Heart left ventricle (tissue), 16 donors: ENCODE data around the gene SIX1. TPM values are rescaled to one million over a fixed set of nuclear protein-coding genes. Genes with fewer than 3 reads are reported as not detected.

ENCODE experiments used
- ATAC-seq, 4 donors: fragments of 200-7000 bp; cut with Tn5 transposase; one replicate each; pipeline ENCODE4 v1.9.1; 2020 to 2022; ENCODE audit warnings: moderate library complexity in 4 of 4, mild to moderate bottlenecking in 3 of 4, moderate number of reproducible peaks in 1 of 4
- DNase-seq, 5 donors: peaks; one replicate each; pipeline ENCODE4 v3.0.0-alpha.2; 2020
- H3K27ac ChIP-seq, 12 donors: fragments of 200-600 bp; sonication (generic) in 4 of 12; one replicate each; pipeline versions ENCODE4 v1.5.0 to v1.8.0; 2016 to 2022; ENCODE audit warnings: mild to moderate bottlenecking in 2 of 12
- H3K27me3 ChIP-seq, 9 donors: fragments of 200-600 bp; sonication (generic) in 2 of 9; one replicate each; pipeline versions ENCODE4 v1.5.1 to v1.8.0; 2016 to 2022; ENCODE audit warnings: mild to moderate bottlenecking in 3 of 9
- H3K36me3 ChIP-seq, 9 donors: fragments of 200-600 bp; sonication (generic) in 2 of 9; one replicate each; pipeline versions ENCODE4 v1.5.0 to v1.8.0; 2018 to 2022; ENCODE audit warnings: mild to moderate bottlenecking in 2 of 9
- H3K4me1 ChIP-seq, 12 donors: fragments of 200-600 bp; sonication (generic) in 4 of 12; one replicate each; pipeline versions ENCODE4 v1.5.0 to v1.8.0; 2016 to 2022; ENCODE audit warnings: mild to moderate bottlenecking in 3 of 12
- H3K4me3 ChIP-seq, 12 donors: fragments of 200-600 bp; sonication (generic) in 4 of 12; one replicate each; pipeline versions ENCODE4 v1.5.0 to v1.8.0; 2017 to 2022; ENCODE audit warnings: mild to moderate bottlenecking in 9 of 12, moderate library complexity in 4 of 12
- H3K9me3 ChIP-seq, 12 donors: fragments of 200-600 bp; sonication (generic) in 4 of 12; one replicate each; pipeline versions ENCODE4 v1.5.0 to v1.8.0; 2016 to 2022; ENCODE audit warnings: mild to moderate bottlenecking in 1 of 12
- POLR2A ChIP-seq, 2 donors: fragments of 450-650 bp; IDR thresholded peaks; one replicate each; pipeline ENCODE4 v1.6.1; 2017; ENCODE audit warnings: antibody characterized with exemption in 2 of 2, mild to moderate bottlenecking in 2 of 2, moderate library complexity in 2 of 2
- WGBS, 4 donors: extraction: QIAGEN DNeasy Blood & Tissue Kit in 2 of 4; methylation state at CpG; one replicate each; pipeline versions ENCODE4 v1.1.5 to v1.1.7; 2013 to 2018; 5-methylcytosine and 5-hydroxymethylcytosine counted together
- intact Hi-C, 10 donors: fragments of 100-400 bp; cut with DNase I; formaldehyde crosslinking; loops; one replicate each; pipeline versions ENCODE4 v1.11.1 to v1.14.2; 2022
- long read RNA-seq, 3 donors: library from polyadenylated mRNA; unstranded; transcript quantifications; one replicate each; pipeline ENCODE4 v2.0.0, GENCODE V29; 2020 to 2021
- polyA plus RNA-seq, 2 donors: library from polyadenylated mRNA; stranded (reverse); fragments of 200-250 nt; gene quantifications; one replicate each; pipeline ENCODE4 v1.2.3, GENCODE V29; 2013
- total RNA-seq, 9 donors: library from RNA; depleted of rRNA in 2 of 9; stranded (reverse); fragments of >200 nt in 2 of 9; fragmentation: NEBNext Ultra II Directional in 3 of 9; extraction: Animal tissue kit (Norgen Biotek cat#: 25700) in 3 of 9; gene quantifications; one replicate each; pipeline versions ENCODE4 v1.1.0 to v1.2.4, GENCODE V29; 2016 to 2023
- TF ChIP-seq, protein P1 (sequence below), 12 donors: fragments of 200-600 bp; sonication (generic) in 4 of 12; IDR thresholded peaks; one replicate each; pipeline versions ENCODE4 v1.5.0 to v1.8.0; 2018 to 2022; ENCODE audit warnings: antibody characterized with exemption in 12 of 12, mild to moderate bottlenecking in 5 of 12
- donor health status: ischemic (EF 13 %, LVEDD 7.1; RV severe dilation, severe dysfunction).
- donor health status: healthy with polysubstance abuse.
- donor health status: DM: no; HTN: yes; CAD: no.
- donor health status: DM: no; HTN: no; CAD: no.
- donor health status: ischemic (EF 25% LVEDD 6.9; RV normal size, moderate dysfunction).
- donor health status: ischemic (EF 25% LVEDD 5.7; RV mildly dilated, moderate dysfunction).
- donor health status: healthy.
- donor health status: DM: yes; HTN: yes; CAD: no.
- donor health status: ischemic (EF 35%, LVEDD 5.7; RV mildly dilated, moderate dysfunction).
- donor health status: nonischemic (EF 11% LVEDD 7.7; RV severe dilation, severe dysfunction).
- donor health status: DM: yes; HTN: yes; CAD: no.
- donor health status: PGD.
- donor health status: ischemic (EF 29% LVEDD 5.4; RV normal size, mild dysfunction).
- donor health status: nonischemic (EF 23%, LVEDD 6.1; RV moderate dilation, normal function).

Gene SIX1
- total RNA-seq (under 1 TPM in 3 of 9 donors, not detected in 6; 0.19 to 0.27 (median 0.25) TPM), polyA plus RNA-seq (not detected)
- long read RNA-seq, donor 1: 0 reads
- long read RNA-seq, donor 2: 0 reads
- long read RNA-seq, donor 3: 0 reads

DNA sequence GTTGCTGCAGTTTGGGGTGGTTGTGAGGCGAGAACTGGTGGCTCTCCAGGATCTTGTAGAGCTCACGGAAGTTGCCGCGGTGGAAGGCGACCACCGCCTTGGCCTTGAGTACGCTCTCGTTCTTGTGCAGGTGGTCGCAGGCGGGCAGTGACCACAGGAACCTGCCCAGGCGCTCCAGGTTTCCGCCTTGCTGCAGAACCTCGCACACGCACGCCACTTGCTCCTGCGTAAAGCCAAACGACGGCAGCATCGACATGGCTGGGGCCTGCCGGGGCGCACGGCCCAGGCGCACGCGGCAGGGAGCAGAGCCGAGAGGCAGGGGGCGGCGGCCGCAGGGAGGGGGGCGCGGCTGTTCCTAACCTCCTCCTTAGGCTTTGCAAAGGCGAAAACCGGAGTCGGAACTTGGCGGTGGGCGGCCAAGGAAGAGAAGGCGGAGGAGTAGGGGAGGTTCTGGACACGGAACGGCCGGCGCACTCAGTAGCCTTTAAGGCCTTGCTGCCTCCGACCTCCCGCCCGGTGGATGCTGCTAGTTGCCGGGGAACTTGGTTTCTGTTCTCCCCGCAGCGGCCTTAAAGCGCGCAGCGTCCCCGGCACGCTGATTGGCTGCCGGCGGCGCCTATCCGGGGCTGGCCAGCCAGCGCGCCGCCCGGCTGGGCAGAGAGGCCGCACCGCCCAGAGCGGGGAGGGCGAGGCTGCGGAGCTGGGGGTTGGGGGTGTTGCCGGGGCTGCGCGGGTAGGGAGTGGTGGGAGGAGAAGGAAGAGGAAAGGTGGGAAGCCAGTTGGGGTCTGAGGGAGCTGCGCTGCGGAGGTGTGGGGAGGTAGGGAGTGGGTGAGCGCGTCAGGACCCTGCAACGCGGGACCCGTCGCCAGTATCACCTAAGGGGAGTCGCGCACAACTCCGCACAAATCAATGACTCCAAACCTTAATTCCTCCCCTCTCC lies at the start of gene SIX1:
SIX1 (minus strand) TSS at position 544 of the 941 bp plus-strand sequence; CDS start at position 256, 288 bp downstream.
- no peak within 1 kb of the TSS for H3K27ac ChIP-seq
- H3K36me3 ChIP-seq: no peaks in the 10 kb centered on the region
- peaks cover 6 to 52% (median 35%) of the 10 kb centered on the region in 12 donors for H3K4me1 ChIP-seq
- peak within 1 kb of the TSS; percentile 9 to 61 (median 48) for H3K4me3 ChIP-seq
- WGBS, 4 donors: 1 to 2% (median 1%) methylated on average over 60 to 79 of the region's 79 CpGs
- DNase-seq: peak; percentile 36 to 74 (median 57)
- H3K9me3 ChIP-seq: no peaks in the 10 kb centered on the region
- peaks cover 76 to 100% (median 98%) of the 10 kb centered on the region in 9 donors for H3K27me3 ChIP-seq
- no peak for TF ChIP-seq POLR2A (IDR thresholded peaks at IDR 0.05)
- TF ChIP-seq, protein P1, sequence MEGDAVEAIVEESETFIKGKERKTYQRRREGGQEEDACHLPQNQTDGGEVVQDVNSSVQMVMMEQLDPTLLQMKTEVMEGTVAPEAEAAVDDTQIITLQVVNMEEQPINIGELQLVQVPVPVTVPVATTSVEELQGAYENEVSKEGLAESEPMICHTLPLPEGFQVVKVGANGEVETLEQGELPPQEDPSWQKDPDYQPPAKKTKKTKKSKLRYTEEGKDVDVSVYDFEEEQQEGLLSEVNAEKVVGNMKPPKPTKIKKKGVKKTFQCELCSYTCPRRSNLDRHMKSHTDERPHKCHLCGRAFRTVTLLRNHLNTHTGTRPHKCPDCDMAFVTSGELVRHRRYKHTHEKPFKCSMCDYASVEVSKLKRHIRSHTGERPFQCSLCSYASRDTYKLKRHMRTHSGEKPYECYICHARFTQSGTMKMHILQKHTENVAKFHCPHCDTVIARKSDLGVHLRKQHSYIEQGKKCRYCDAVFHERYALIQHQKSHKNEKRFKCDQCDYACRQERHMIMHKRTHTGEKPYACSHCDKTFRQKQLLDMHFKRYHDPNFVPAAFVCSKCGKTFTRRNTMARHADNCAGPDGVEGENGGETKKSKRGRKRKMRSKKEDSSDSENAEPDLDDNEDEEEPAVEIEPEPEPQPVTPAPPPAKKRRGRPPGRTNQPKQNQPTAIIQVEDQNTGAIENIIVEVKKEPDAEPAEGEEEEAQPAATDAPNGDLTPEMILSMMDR (IDR thresholded peaks at IDR 0.05): no peak
- peak; percentile 62 to 97 (median 94) for ATAC-seq
- intact Hi-C loops: no loop called here

- H3K4me3 ChIP-seq: no peak overlapping the region
- 75 to 80% (median 78%) methylated on average over 4 of the region's 4 CpGs for WGBS, 4 donors
- no peaks in the 10 kb centered on the region for H3K4me1 ChIP-seq
- ATAC-seq (no peak), DNase-seq (no peak)
- no peaks in the 10 kb centered on the region for H3K36me3 ChIP-seq
- H3K27me3 ChIP-seq: no peaks in the 10 kb centered on the region
- TF ChIP-seq, protein P1 (IDR thresholded peaks at IDR 0.05): no peak
- TF ChIP-seq POLR2A (IDR thresholded peaks at IDR 0.05): no peak
- intact Hi-C loops: no loop called here
- peaks cover 0 to 31% (median 2%) of the 10 kb centered on the region in 12 donors for H3K9me3 ChIP-seq
- H3K27ac ChIP-seq: no peak overlapping the region
These were observed 46.0 kb upstream of the SIX1 start for GRCh38 chr14:60695327-60695726.

GRCh38 chr14:60691383-60692113 lies 42.3 kb upstream of the SIX1 start:
- Histone ChIP-seq H3K27me3 (no peaks in the 10 kb centered on the region), H3K4me1 (no peaks in the 10 kb centered on the region), H3K4me3 (no peak overlapping the region), H3K36me3 (no peaks in the 10 kb centered on the region), H3K9me3 (peaks cover 0 to under 1% (median 0%) of the 10 kb centered on the region in 12 donors), H3K27ac (no peak overlapping the region)
- TF ChIP-seq, protein P1 (IDR thresholded peaks at IDR 0.05): no peak
- no peak for TF ChIP-seq POLR2A (IDR thresholded peaks at IDR 0.05)
- WGBS, 4 donors: 78 to 86% (median 83%) methylated on average over 3 of the region's 3 CpGs
- no peak for ATAC-seq
- intact Hi-C loops: no loop called here
- no peak for DNase-seq

DNA sequence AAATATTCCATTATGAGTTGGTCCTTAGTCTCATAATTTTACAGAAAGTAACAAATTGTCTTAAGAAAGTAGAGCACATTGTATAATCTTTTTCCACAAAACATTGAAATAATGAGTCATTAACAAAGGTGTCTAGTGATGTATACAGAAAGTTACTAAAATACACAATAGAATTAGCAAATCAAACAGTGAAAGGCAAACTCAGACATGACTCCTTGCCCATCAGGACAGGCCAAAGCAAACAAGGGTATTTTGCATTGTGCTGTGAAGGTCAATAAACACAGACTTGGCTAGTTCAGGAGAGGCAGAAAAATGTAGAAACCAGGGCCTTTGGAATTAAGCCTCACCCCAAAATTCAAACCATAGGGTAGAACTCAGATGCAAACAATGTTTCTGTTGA lies 37.6 kb upstream of the SIX1 start:
- DNase-seq (no peak), ATAC-seq (no peak)
- intact Hi-C loops: no loop called here
- Histone ChIP-seq H3K27me3 (peaks cover 0 to 2% (median 0%) of the 10 kb centered on the region in 9 donors), H3K4me1 (no peaks in the 10 kb centered on the region), H3K4me3 (no peak overlapping the region), H3K36me3 (no peaks in the 10 kb centered on the region), H3K27ac (no peak overlapping the region), H3K9me3 (peaks cover 0 to 10% (median 0%) of the 10 kb centered on the region in 12 donors)
- TF ChIP-seq POLR2A (IDR thresholded peaks at IDR 0.05): no peak
- TF ChIP-seq, protein P1 (IDR thresholded peaks at IDR 0.05): no peak
